Measurements from ENCODE around the gene ITPR2.

ITPR2 gene

DNA sequence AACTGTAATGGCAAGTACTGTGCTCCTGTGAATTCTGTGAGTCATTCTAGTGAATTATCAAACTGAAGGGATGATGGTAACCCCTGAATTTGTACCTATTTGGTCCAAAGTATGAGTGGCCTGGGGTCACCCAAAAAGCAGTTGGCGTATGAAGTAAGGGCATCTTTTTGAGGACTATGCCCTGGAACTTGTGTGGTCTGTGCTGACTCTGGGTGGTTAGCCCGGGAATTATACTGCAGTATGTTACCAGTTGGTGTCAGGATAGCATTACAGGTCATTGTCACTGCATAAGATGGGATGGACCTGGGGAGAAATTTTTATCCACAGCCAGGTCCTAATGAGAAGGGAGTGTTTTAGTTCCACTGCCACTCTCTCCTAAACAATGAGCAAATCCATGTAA, 462.9 kb downstream of the ITPR2 start:
- in situ Hi-C loops (cut with HindIII; ENCODE audit: low sequenced_read_pairs) = no loop called here

- in situ Hi-C loops (cut with HindIII; ENCODE audit: low sequenced_read_pairs) = no loop called here
These were observed 463.4 kb downstream of the ITPR2 start for GRCh38 chr12:26369588-26369987.

GRCh38 chr12:26367991-26368730, 464.8 kb downstream of the ITPR2 start:
- in situ Hi-C loops (cut with HindIII; ENCODE audit: low sequenced_read_pairs) = no loop called here

- in situ Hi-C loops (cut with HindIII; ENCODE audit: low sequenced_read_pairs) = no loop called here
These were observed 471.0 kb downstream of the ITPR2 start for GRCh38 chr12:26361964-26362363.

DNA sequence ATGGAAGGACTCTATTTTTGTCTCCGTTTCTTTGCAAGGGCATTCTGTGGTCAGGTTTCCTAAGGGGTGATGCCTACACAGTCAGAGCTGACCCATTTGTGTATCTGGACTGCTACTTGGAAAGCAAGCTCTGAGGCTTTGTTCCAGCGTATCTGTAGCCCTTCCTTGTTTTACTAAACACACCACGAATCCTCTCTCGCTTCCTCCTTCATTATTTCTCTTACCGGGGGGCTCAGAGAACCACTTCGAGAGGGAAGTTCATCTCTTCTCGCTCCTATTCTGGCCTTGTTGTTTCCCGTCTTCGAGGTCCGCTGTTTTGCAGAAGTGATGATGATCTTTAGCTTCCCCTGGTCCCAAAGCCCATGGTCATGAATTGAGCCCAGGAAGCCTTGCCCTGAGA, 472.9 kb downstream of the ITPR2 start:
- in situ Hi-C loops (cut with HindIII; ENCODE audit: low sequenced_read_pairs) = no loop called here

DNA sequence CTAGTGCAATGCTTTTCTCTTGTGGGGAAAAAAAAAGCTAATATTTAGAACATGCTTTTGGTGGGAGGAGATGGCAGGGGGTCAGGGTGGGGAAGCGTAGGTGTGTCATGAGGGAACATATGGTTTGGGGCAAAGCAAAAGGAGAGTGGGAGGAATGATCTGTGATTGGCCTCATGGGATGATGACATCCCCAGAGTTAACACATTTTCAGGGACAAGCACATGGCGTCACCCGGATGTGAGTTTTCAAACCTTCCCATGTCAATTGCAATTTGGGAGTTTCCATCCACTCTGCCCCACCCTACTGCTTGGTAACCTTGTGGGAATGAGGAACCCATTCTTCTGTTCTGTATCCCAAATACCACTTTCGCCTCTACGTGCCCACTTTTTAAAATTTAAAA, 473.4 kb downstream of the ITPR2 start:
- in situ Hi-C loops (cut with HindIII; ENCODE audit: low sequenced_read_pairs) = no loop called here

DNA sequence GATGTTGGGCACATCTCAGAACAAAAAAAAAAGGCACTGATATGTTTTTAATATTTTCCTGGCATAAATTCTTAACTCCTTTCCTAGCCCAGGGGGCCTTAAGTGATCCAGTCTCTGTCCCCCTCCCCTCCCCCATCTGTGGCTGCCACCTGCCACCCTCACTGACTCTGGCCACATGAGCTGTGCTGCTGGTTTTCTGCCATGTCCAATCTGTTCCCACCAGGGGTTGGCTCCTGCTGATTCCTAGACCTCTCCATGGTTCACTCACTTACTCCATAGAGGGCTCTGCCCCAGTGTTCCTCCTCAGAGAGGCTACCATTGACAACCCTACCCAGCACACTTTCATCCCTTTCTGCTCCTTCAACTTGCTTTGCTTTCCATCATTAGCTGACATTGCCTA, 474.3 kb downstream of the ITPR2 start:
- in situ Hi-C loops (cut with HindIII; ENCODE audit: low sequenced_read_pairs) = no loop called here

DNA sequence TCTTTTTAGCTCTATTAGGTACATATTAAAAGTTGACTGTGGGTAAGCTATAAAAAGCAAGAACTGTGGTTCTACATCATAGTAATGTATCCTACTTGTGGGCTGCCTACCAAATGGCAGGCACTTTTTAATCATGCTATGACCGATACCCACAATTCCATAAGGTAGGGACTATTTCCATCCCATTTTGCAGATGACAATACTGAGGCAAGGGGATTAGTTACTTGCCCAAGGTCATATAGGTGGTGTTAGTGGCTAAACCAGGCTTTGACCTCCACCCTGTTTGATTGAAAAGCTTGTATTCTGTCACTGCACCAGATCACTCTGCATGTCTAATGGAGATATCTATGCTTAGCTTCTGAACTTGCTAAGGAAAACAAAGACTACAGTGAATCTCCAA, 485.7 kb downstream of the ITPR2 start:
- in situ Hi-C loops (cut with HindIII; ENCODE audit: low sequenced_read_pairs) = no loop called here

GRCh38 chr12:26346736-26347135, 486.3 kb downstream of the ITPR2 start:
- in situ Hi-C loops (cut with HindIII; ENCODE audit: low sequenced_read_pairs) = no loop called here

GRCh38 chr12:26345471-26346003, 487.5 kb downstream of the ITPR2 start:
- in situ Hi-C loops (cut with HindIII; ENCODE audit: low sequenced_read_pairs) = no loop called here

GRCh38 chr12:26341491-26341890, 491.5 kb downstream of the ITPR2 start:
- in situ Hi-C loops (cut with HindIII; ENCODE audit: low sequenced_read_pairs) = no loop called here

DNA sequence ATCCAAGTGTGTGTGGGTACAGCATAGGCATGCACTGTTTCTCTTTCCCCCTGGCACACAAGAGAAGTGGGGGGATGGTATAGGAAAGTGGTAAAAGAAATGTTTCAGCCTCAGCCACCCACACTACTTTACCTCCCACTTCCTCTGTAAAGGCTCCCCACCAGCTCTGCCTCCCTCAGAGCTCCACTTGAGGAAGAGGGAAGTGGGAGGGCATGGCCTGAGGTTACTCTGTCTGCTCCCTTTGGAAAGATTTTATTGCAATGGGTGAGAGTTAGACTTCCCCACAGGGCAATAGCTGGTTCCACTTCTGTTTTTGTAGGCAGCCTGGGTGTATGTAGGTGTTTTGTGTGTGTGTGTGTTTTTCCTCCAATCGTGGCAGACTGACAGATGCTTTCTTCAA, 492.3 kb downstream of the ITPR2 start:
- in situ Hi-C loops (cut with HindIII; ENCODE audit: low sequenced_read_pairs) = no loop called here

DNA sequence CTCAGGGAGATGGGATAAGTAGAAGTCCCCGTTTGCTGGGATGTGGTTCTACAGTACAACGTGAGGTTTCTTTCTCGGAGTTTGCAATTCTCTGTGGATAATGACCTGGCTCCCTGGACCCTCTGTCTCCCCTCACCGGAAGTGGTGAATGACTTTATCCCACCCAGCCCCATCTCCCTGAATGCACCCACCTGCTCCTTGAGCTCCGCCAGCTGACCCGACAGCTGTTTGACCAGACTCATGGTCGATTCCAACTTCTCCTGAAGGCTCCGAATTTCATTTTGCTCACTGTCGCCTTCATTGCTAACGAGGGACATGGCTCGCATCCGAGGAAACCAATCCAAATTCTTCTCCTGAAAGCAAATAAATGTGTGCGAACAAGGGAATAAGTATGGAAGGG, 493.0 kb downstream of the ITPR2 start:
- in situ Hi-C loops (cut with HindIII; ENCODE audit: low sequenced_read_pairs) = no loop called here

DNA sequence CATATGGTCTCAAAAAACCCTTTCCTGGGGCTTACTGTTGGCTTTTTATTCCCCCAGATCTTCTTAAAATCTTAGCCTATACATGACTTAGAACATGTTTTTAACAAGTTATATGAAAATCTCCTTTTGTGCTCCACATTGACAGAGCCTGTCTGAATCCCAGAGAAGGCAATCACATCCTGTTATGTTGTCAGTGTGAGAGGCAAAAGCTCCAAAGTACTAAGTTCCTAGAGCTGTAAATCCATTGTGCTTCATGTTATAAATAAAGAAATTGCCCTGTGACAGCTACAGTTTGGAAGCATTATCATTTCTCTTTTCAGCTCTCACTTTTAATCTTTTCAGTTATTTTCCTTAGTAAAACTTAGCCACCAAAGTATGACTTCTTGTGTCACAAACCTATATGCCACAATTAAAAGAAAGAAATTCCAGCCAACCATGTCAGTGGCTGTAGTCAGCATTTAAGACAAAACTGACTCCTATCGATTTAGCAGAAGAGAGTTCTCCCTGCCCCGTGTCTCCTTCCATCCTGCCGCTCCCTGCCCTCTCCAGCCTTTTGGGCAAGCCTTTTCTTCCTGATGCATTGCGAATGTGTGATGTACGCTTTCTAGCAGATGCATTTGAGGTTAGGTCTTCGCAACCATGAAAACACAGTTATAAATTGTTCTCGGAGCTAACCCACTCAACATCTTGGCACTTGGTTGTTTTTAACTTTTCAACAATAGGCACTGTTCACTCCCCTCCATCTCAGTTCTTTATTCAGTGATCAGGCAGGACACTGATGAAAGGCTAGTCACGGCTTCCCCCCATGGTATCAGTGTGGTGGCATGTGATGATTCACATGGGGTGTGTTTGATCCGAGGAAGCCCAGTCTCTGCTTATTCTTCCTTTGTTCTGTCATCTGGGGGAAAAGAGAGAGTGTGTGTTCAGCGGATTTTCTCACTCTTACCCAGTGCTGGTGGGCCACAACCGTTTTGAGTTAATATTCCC, 494.1 kb downstream of the ITPR2 start:
- in situ Hi-C loops (cut with HindIII; ENCODE audit: low sequenced_read_pairs) = no loop called here

GRCh38 chr12:26335651-26336050, 497.3 kb downstream of the ITPR2 start:
- in situ Hi-C loops (cut with HindIII; ENCODE audit: low sequenced_read_pairs) = no loop called here

DNA sequence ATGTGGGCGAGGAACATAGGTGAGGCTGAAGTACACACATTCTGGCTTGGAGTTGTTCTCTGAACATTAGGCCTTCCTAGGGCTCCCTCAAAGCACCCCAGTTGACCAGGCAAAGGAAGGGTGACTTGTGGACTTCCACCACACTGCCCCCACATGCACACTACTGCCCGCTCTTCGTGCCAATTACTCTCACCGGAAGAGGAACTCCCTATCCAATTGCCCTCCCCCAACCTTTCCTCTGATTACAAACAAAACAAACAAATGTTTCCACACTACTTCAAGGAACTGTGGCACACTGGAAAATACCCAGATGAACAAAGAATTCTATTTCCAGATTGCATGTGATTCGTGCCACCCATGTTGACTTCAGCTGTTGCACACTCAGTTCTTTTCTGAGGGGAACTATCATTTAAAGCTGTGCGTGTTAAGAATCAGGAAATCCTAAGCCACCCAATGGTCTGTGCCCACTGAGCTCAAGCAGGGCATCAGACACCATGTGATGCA, 498.3 kb downstream of the ITPR2 start:
- in situ Hi-C loops (cut with HindIII; ENCODE audit: low sequenced_read_pairs) = no loop called here

GRCh38 chr12:26331960-26332359, 501.0 kb downstream of the ITPR2 start:
- in situ Hi-C loops (cut with HindIII; ENCODE audit: low sequenced_read_pairs) = no loop called here

DNA sequence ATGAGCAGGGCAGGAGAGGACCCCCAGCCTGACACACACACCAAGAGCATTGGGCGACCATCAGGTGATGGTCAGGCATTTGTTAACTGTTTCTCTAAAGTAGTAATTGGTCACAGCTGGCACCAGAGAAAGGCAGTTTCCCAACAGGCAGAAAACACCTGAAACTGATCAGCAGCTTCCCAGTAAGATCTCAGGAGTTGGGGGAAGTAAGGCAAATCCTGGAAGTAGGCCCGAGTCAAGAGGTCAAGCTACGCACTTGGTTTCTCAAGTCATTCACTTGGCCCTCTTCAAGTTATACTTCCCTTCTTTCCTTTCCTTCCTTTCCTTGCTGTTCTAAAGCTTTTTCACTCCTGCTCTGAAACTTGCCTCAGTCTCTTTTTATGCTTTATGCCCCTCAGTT, 501.9 kb downstream of the ITPR2 start:
- in situ Hi-C loops (cut with HindIII; ENCODE audit: low sequenced_read_pairs) = no loop called here

GRCh38 chr12:26327975-26328644, 504.9 kb downstream of the ITPR2 start:
- in situ Hi-C loops (cut with HindIII; ENCODE audit: low sequenced_read_pairs) = no loop called here

GRCh38 chr12:26323673-26324072, 509.3 kb downstream of the ITPR2 start:
- in situ Hi-C loops (cut with HindIII; ENCODE audit: low sequenced_read_pairs) = no loop called here

DNA sequence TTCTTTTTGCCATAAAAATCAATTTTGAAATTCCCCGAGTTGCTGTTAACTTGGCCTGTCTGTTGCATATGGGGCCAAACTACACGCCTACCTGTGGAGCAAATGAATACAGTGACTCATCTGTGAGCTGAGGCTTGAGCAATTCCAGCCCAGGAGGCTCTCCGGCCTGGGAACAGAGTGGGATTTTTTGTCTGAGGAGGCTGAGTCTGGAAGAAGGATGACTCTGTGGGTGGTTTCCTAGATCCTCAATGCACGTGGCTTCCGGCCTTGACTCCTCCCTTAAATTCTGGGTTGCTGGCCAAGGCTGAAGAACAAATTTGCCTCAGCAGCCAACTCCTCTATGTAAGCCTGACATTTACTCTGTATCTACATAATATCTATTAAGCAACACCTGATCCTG, 513.5 kb downstream of the ITPR2 start:
- in situ Hi-C loops (cut with HindIII; ENCODE audit: low sequenced_read_pairs) = no loop called here
